GM13976 (cell line): Measurements from ENCODE around the gene MYOF.

Experiments
- DNase-seq: peaks from one replicate; pipeline ENCODE4 v3.0.0; 2012; ENCODE audit warnings: low spot score
- CTCF ChIP-seq: IDR thresholded peaks from 2 replicates; pipeline ENCODE4 v1.5.1; 2012; ENCODE audit warnings: borderline replicate concordance, mild to moderate bottlenecking; ENCODE audit not compliant: insufficient read depth; ENCODE audit errors: extremely low read depth, missing control alignments, control extremely low read depth
- in situ Hi-C: fragments of 300-500 bp; cut with MboI; formaldehyde crosslinking; loops from one replicate; pipeline ENCODE4 v1.12.0; 2022; ENCODE audit warnings: low sequenced_read_pairs, mixed read lengths, inconsistent platforms; ENCODE audit not compliant: unreplicated experiment

The MYOF gene

GRCh38 chr10:93313798-93314197, 168.3 kb downstream of the MYOF start:
- no peak for TF ChIP-seq CTCF
- in situ Hi-C loops, result no loop called here
- no peak for DNase-seq

GRCh38 chr10:93309062-93309461, 173.1 kb downstream of the MYOF start:
- DNase-seq, result no peak
- in situ Hi-C loops, result no loop called here
- no peak for TF ChIP-seq CTCF

GRCh38 chr10:93305122-93305521, 177.0 kb downstream of the MYOF start:
- no peak for TF ChIP-seq CTCF
- DNase-seq, result no peak
- in situ Hi-C loops, result no loop called here

- no peak for DNase-seq
- TF ChIP-seq CTCF, result no peak
- in situ Hi-C loops, result no loop called here
Observed at GRCh38 chr10:93300981-93301380, 181.2 kb downstream of the MYOF start.

GRCh38 chr10:93300288-93300917, 181.7 kb downstream of the MYOF start:
- DNase-seq, result no peak
- in situ Hi-C loops, result no loop called here
- no peak for TF ChIP-seq CTCF

- in situ Hi-C loops, result loop anchor here (10.0 kb wide), 1 partner anchor 225 kb away; the partner anchor contains the start of gene CYP26A1
Observed at GRCh38 chr10:93299606-93300287, 182.4 kb downstream of the MYOF start.

More at GRCh38 chr10:93299606-93300287, 182.4 kb downstream of the MYOF start:
- no peak for DNase-seq
- TF ChIP-seq CTCF, result no peak
